Measurements from ENCODE around the gene IRX4.

Gene IRX4

GRCh38 chr5:1892685-1893445 is 10.1 kb upstream of the IRX4 start:
- no peak for DNase-seq

- DNase-seq, result no peak
Observed at GRCh38 chr5:1892211-1892610, 9.5 kb upstream of the IRX4 start.

- no peak for DNase-seq
Observed at GRCh38 chr5:1891391-1891790, 8.7 kb upstream of the IRX4 start.

GRCh38 chr5:1890296-1890695 is 7.6 kb upstream of the IRX4 start:
- no peak for DNase-seq

- DNase-seq, result no peak
Observed at GRCh38 chr5:1889321-1890065, 6.8 kb upstream of the IRX4 start.

GRCh38 chr5:1888541-1889251 is 6.0 kb upstream of the IRX4 start:
- DNase-seq, result no peak

GRCh38 chr5:1887588-1888360 is 5.0 kb upstream of the IRX4 start:
- DNase-seq, result no peak

GRCh38 chr5:1886846-1887587 is 4.3 kb upstream of the IRX4 start:
- no peak for DNase-seq

- no peak for DNase-seq
Observed at GRCh38 chr5:1885868-1886845, 3.4 kb upstream of the IRX4 start.

- DNase-seq, result no peak
Observed at GRCh38 chr5:1885404-1885755, 2.7 kb upstream of the IRX4 start.

- no peak for DNase-seq
Observed at GRCh38 chr5:1884678-1885403, 2.1 kb upstream of the IRX4 start.

GRCh38 chr5:1883925-1884677 is 1.4 kb upstream of the IRX4 start:
- no peak for DNase-seq

- no peak for DNase-seq
Observed at GRCh38 chr5:1883120-1883924, 597 bp upstream of the IRX4 start.

GRCh38 chr5:1881731-1882336 is 891 bp downstream of the IRX4 start:
- DNase-seq, result no peak

GRCh38 chr5:1881098-1881572 is 1.6 kb downstream of the IRX4 start:
- DNase-seq, result no peak

GRCh38 chr5:1880377-1881025 is 2.2 kb downstream of the IRX4 start:
- DNase-seq, result no peak

Measured in hypothalamus (tissue), 51 donors.